ENCODE data around the gene SNAP47.
A peak's percentile ranks its signal among the peaks of the same experiment; 100 is the strongest.

SNAP47 gene

GRCh38 chr1:227728892-227729143 is 6.4 kb upstream of the SNAP47 start:
- POLR2A ChIA-PET: interaction anchor here (1.1 kb wide), 1 partner anchor 225 kb away, joined by 4 read pairs; no protein-coding TSS in a partner anchor
- CTCF ChIA-PET: no interaction called here
- TF ChIP-seq BHLHE40 (IDR thresholded peaks at IDR 0.05; ENCODE audit: borderline replicate concordance) (no peak), SP1 (IDR thresholded peaks at IDR 0.05) (no peak), CTBP1 (IDR thresholded peaks at IDR 0.05; ENCODE audit: borderline replicate concordance) (no peak), FOXK2 (IDR thresholded peaks at IDR 0.05) (no peak), HDGF (IDR thresholded peaks at IDR 0.05; ENCODE audit: borderline replicate concordance) (no peak)
- no peak for DNase-seq (ENCODE audit: extremely low spot score)

- TF ChIP-seq TARDBP (IDR thresholded peaks at IDR 0.05) (no peak), NFRKB (IDR thresholded peaks at IDR 0.05) (no peak), BHLHE40 (IDR thresholded peaks at IDR 0.05; ENCODE audit: borderline replicate concordance) (no peak), FOXM1 (IDR thresholded peaks at IDR 0.05; ENCODE audit: borderline replicate concordance) (no peak), LEF1 (IDR thresholded peaks at IDR 0.05; ENCODE audit: borderline replicate concordance) (no peak), FOXK2 (IDR thresholded peaks at IDR 0.05) (no peak), HDGF (IDR thresholded peaks at IDR 0.05; ENCODE audit: borderline replicate concordance) (no peak), L3MBTL2 (conservative IDR thresholded peaks at IDR 0.05) (no peak), CTBP1 (IDR thresholded peaks at IDR 0.05; ENCODE audit: borderline replicate concordance) (no peak), ARNT (IDR thresholded peaks at IDR 0.05) (no peak), FOXA1 (IDR thresholded peaks at IDR 0.05) (no peak), SUZ12 (IDR thresholded peaks at IDR 0.05) (no peak), ZNF384 (IDR thresholded peaks at IDR 0.05) (no peak), ELF4 (IDR thresholded peaks at IDR 0.05) (no peak; the same call in 1 of the 2 replicates)
- TF ChIP-seq, protein P1, sequence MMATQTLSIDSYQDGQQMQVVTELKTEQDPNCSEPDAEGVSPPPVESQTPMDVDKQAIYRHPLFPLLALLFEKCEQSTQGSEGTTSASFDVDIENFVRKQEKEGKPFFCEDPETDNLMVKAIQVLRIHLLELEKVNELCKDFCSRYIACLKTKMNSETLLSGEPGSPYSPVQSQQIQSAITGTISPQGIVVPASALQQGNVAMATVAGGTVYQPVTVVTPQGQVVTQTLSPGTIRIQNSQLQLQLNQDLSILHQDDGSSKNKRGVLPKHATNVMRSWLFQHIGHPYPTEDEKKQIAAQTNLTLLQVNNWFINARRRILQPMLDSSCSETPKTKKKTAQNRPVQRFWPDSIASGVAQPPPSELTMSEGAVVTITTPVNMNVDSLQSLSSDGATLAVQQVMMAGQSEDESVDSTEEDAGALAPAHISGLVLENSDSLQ (IDR thresholded peaks at IDR 0.05): no peak
- no peak for DNase-seq (ENCODE audit: extremely low spot score)
- ChIA-PET POLR2A (interaction anchor here (1.1 kb wide), 1 partner anchor 224 kb away, joined by 4 read pairs; no protein-coding TSS in a partner anchor), CTCF (no interaction called here)
Measured at GRCh38 chr1:227729144-227729880, 5.9 kb upstream of the SNAP47 start.

DNA sequence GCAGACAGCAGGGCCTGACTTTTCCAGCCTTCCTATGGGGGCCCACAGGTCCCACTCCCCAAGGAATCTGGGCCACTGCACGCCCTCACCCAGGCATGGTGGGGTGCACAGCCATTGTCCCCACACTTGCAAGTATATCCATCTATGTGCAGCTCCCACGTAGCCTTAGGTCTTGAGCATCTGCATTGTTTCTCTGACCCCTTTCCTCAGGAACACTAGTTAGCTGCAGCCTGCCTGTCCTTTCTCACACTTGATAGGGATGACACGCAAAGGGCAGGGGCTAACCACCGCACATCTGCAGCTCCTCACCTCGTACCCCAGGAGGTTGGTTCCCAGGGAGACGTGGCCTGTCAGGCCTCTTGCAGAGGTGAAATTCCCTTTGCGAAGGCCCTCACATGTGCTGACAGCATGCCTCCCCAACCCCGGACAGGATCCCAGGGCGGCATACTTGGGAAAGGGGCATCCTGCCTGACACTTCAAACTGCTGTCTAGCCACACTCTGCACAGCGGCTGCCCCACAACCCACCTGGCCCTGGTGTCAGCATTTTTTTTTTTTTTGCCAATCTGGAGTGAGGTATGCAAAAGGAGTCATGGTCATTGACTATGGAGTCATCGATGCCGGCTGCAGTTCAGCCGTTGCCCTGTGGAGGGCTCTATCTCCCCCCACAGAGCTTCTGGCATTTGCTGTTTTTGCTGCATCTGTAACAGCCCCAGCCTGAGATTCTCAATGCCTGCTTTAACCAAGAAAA is 5.2 kb upstream of the SNAP47 start:
- TF ChIP-seq SUZ12 (IDR thresholded peaks at IDR 0.05): no peak
- TF ChIP-seq SP1 (IDR thresholded peaks at IDR 0.05): no peak
- no peak for TF ChIP-seq FOXM1 (IDR thresholded peaks at IDR 0.05; ENCODE audit: borderline replicate concordance)
- TF ChIP-seq ARNT (IDR thresholded peaks at IDR 0.05): no peak
- TF ChIP-seq L3MBTL2 (conservative IDR thresholded peaks at IDR 0.05): peak; percentile 36; the same call in 1 of the 2 replicates
- peak; percentile 90 for TF ChIP-seq ZNF384 (IDR thresholded peaks at IDR 0.05)
- TF ChIP-seq TARDBP (IDR thresholded peaks at IDR 0.05): no peak
- no peak for TF ChIP-seq ELF4 (IDR thresholded peaks at IDR 0.05)
- TF ChIP-seq LEF1 (IDR thresholded peaks at IDR 0.05; ENCODE audit: borderline replicate concordance): no peak
- ChIA-PET POLR2A (interaction anchor here (1.0 to 1.2 kb wide), 3 partner anchors 10 to 224 kb away, joined by 3 to 4 read pairs (median 3); no protein-coding TSS in a partner anchor), CTCF (interaction anchor here (0.6 kb wide), 1 partner anchor 281 kb away, joined by 3 read pairs; no protein-coding TSS in a partner anchor)
- DNase-seq (ENCODE audit: extremely low spot score): peak; percentile 78

GRCh38 chr1:227730630-227731151 is 4.5 kb upstream of the SNAP47 start:
- TF ChIP-seq HDGF (IDR thresholded peaks at IDR 0.05; ENCODE audit: borderline replicate concordance) (peak; percentile 44; the same call in 1 of the 2 replicates), FOXA1 (IDR thresholded peaks at IDR 0.05) (no peak)
- ChIA-PET POLR2A (interaction anchor here (1.0 to 1.2 kb wide), 2 partner anchors 9 to 156 kb away, joined by 3 read pairs; no protein-coding TSS in a partner anchor), CTCF (interaction anchor here (0.6 kb wide), 1 partner anchor 396 kb away, joined by 6 read pairs; no protein-coding TSS in a partner anchor)
- DNase-seq (ENCODE audit: extremely low spot score): no peak

- ChIA-PET CTCF (interaction anchor here (0.6 kb wide), 1 partner anchor 397 kb away, joined by 6 read pairs; no protein-coding TSS in a partner anchor), POLR2A (interaction anchor here (1.2 kb wide), 1 partner anchor 155 kb away, joined by 3 read pairs; no protein-coding TSS in a partner anchor)
- TF ChIP-seq ARNT (IDR thresholded peaks at IDR 0.05) (no peak), L3MBTL2 (conservative IDR thresholded peaks at IDR 0.05) (no peak), SP1 (IDR thresholded peaks at IDR 0.05) (no peak), NFRKB (IDR thresholded peaks at IDR 0.05) (no peak), LEF1 (IDR thresholded peaks at IDR 0.05; ENCODE audit: borderline replicate concordance) (no peak), ZNF384 (IDR thresholded peaks at IDR 0.05) (no peak), FOXM1 (IDR thresholded peaks at IDR 0.05; ENCODE audit: borderline replicate concordance) (no peak), SUZ12 (IDR thresholded peaks at IDR 0.05) (no peak), HDGF (IDR thresholded peaks at IDR 0.05; ENCODE audit: borderline replicate concordance) (no peak), ELF4 (IDR thresholded peaks at IDR 0.05) (no peak), FOXK2 (IDR thresholded peaks at IDR 0.05) (no peak), BHLHE40 (IDR thresholded peaks at IDR 0.05; ENCODE audit: borderline replicate concordance) (no peak), TARDBP (IDR thresholded peaks at IDR 0.05) (no peak), CTBP1 (IDR thresholded peaks at IDR 0.05; ENCODE audit: borderline replicate concordance) (no peak), FOXA1 (IDR thresholded peaks at IDR 0.05) (no peak)
- TF ChIP-seq, protein P1 (IDR thresholded peaks at IDR 0.05): no peak
- no peak for DNase-seq (ENCODE audit: extremely low spot score)
Measured at GRCh38 chr1:227731241-227731677, 4.0 kb upstream of the SNAP47 start.

Measured in HEK293T (cell line).